HepG2 (cell line): ENCODE measurements around the gene FILIP1. TPM values are rescaled to one million over a fixed set of nuclear protein-coding genes. Genes with fewer than 3 reads are reported as not detected.

ENCODE experiments used
- ATAC-seq: fragments of 200-7000 bp; cut with Tn5 transposase; 3 replicates; pipeline ENCODE4 v1.9.1; 2020; ENCODE audit warnings: mild to moderate bottlenecking, moderate library complexity
- BruUV-seq: library from RNA; stranded (reverse); fragments of 400-500 nt; replicated peaks from 2 replicates; lab custom pipeline; 2021; lab: Mats Ljungman, UMichigan
- CTCF ChIA-PET: fragments of 300-600 bp; formaldehyde crosslinking; extraction: SDS; loops from one replicate; lab custom pipeline; 2021; ENCODE audit warnings: low total read pairs, inconsistent platforms, low intra/inter-chr PET ratio; lab: Yijun Ruan, JAX
- POLR2A ChIA-PET: fragments of 350-600 bp; sonication (Branson Sonifier 250); formaldehyde crosslinking; loops from one replicate; lab custom pipeline; 2020; ENCODE audit warnings: antibody characterized with exemption, inconsistent platforms; lab: Yijun Ruan, JAX
- DNase-seq: peaks from one replicate; pipeline ENCODE4 v3.0.0-alpha.2; 2015; ENCODE audit warnings: low spot score
- FAIRE-seq: peaks from 3 replicates; lab custom pipeline; 2011; peaks lifted over from hg19 to GRCh38; lab: Jason Lieb, UNC
- H2AFZ ChIP-seq: one replicate; pipeline ENCODE4 v1.6.1; 2011; ENCODE audit warnings: low read length, inconsistent platforms
- H3K27ac ChIP-seq: fragments of 300-600 bp; 3 replicates; pipeline ENCODE4 v1.8.0; 2011; ENCODE audit warnings: mixed run types, mild to moderate bottlenecking, mixed read lengths, low read length, inconsistent platforms; ENCODE audit not compliant: insufficient read depth; ENCODE audit errors: extremely low read length
- H3K27me3 ChIP-seq, 2 experiments: fragments of 200-600 bp in 1 of 2; 2 replicates in 1 of 2; 3 replicates in 1 of 2; pipeline versions ENCODE4 v1.6.0 to v1.8.0; 2011; ENCODE audit warnings: low read length in 2 of 2, mild to moderate bottlenecking in 2 of 2, moderate library complexity in 2 of 2, inconsistent platforms in 1 of 2; ENCODE audit not compliant: insufficient read depth in 2 of 2, control insufficient read depth in 1 of 2
- H3K36me3 ChIP-seq, 2 experiments: fragments of 200-600 bp in 1 of 2; replicated peaks in 1 of 2; 2 replicates in 1 of 2; 3 replicates in 1 of 2; pipeline versions ENCODE4 v1.5.1 to v1.8.0; 2011; ENCODE audit warnings: low read length in 2 of 2, inconsistent platforms in 1 of 2; ENCODE audit not compliant: insufficient read depth in 2 of 2, control insufficient read depth in 1 of 2
- H3K4me1 ChIP-seq: 2 replicates; pipeline ENCODE4 v1.5.1; 2012; ENCODE audit warnings: low read length, inconsistent platforms; ENCODE audit not compliant: insufficient read depth
- H3K4me2 ChIP-seq: 2 replicates; pipeline ENCODE4 v1.6.0; 2011; ENCODE audit warnings: low read depth, low read length, inconsistent platforms
- H3K4me3 ChIP-seq, 3 experiments: fragments of 200-600 bp in 1 of 3; sonication (generic), shearing (Covaris generic) in 1 of 3; replicated peaks in 1 of 3; 2 replicates each; pipeline ENCODE4 v1.5.1; 2011 to 2016; ENCODE audit warnings: low read length in 3 of 3, inconsistent platforms in 2 of 3, low read depth in 2 of 3, mild to moderate bottlenecking in 2 of 3, control low read depth in 1 of 3, mixed read lengths in 1 of 3; ENCODE audit not compliant: insufficient read depth in 1 of 3
- H3K79me2 ChIP-seq: one replicate; pipeline ENCODE4 v1.6.1; 2011; ENCODE audit warnings: low read length, inconsistent platforms; ENCODE audit not compliant: insufficient read depth
- H3K9ac ChIP-seq: 2 replicates; pipeline ENCODE4 v1.6.0; 2011; ENCODE audit warnings: mild to moderate bottlenecking, low read depth, low read length, inconsistent platforms; ENCODE audit not compliant: insufficient read depth
- H3K9me3 ChIP-seq: 2 replicates; pipeline ENCODE4 v1.5.1; 2012; ENCODE audit warnings: mild to moderate bottlenecking, low read length
- H4K20me1 ChIP-seq: 2 replicates; pipeline ENCODE4 v1.6.0; 2011; ENCODE audit warnings: inconsistent platforms, mild to moderate bottlenecking, low read length, moderate library complexity; ENCODE audit not compliant: insufficient read depth
- ATF7 ChIP-seq, 2 experiments: fragments of 450-650 bp in 1 of 2; sonication (generic) in 1 of 2; formaldehyde crosslinking in 1 of 2; IDR thresholded peaks; 2 replicates each; pipeline versions ENCODE4 v1.4.0 to v1.6.1; 2016 to 2020; ENCODE audit warnings: antibody characterized with exemption in 1 of 2, mild to moderate bottlenecking in 1 of 2, missing genetic modification reagents in 1 of 2
- MED13 ChIP-seq: sonication (generic); formaldehyde crosslinking; IDR thresholded peaks from 2 replicates; pipeline ENCODE4 v1.5.0; 2020; ENCODE audit warnings: missing genetic modification reagents
- NFIC ChIP-seq: IDR thresholded peaks from 2 replicates; pipeline ENCODE4 v1.6.1; 2012; ENCODE audit warnings: mild to moderate bottlenecking, low read length, inconsistent platforms
- TCF7 ChIP-seq: sonication (generic); IDR thresholded peaks from 2 replicates; pipeline ENCODE4 v1.6.1; 2016; ENCODE audit warnings: antibody characterized with exemption, low read depth
- ZMYM3 ChIP-seq: sonication (generic); formaldehyde crosslinking; IDR thresholded peaks from 2 replicates; pipeline ENCODE4 v1.5.1; 2020; ENCODE audit warnings: mild to moderate bottlenecking, missing genetic modification reagents
- ZNF3 ChIP-seq: IDR thresholded peaks from 2 replicates; pipeline ENCODE4 v1.7.0; 2017; ENCODE audit warnings: inconsistent platforms
- ZNF326 ChIP-seq: sonication (generic); formaldehyde crosslinking; IDR thresholded peaks from 2 replicates; pipeline ENCODE4 v1.4.0; 2020; ENCODE audit warnings: missing genetic modification reagents, borderline replicate concordance
- ZNF501 ChIP-seq: sonication (generic); formaldehyde crosslinking; IDR thresholded peaks from 2 replicates; pipeline ENCODE4 v1.5.1; 2020; ENCODE audit warnings: mild to moderate bottlenecking, moderate library complexity, missing genetic modification reagents
- ZNF776 ChIP-seq: sonication (generic); formaldehyde crosslinking; IDR thresholded peaks from 2 replicates; pipeline ENCODE4 v1.4.0; 2020; ENCODE audit warnings: mild to moderate bottlenecking, missing genetic modification reagents
- WGBS: methylation state at CpG from one replicate; pipeline ENCODE4 v1.1.6; 2017; ENCODE audit warnings: low lambda C conversion rate; 5-methylcytosine and 5-hydroxymethylcytosine counted together
- in situ Hi-C: cut with HindIII; loops from 2 replicates; pipeline ENCODE4 v1.10.0; 2017; ENCODE audit warnings: low pct_unique_long_range_greater_than_20kb; ENCODE audit not compliant: extremely low pct_ligation_motif_present
- intact Hi-C: fragments of 100-400 bp; cut with micrococcal nuclease; formaldehyde crosslinking; loops from one replicate; pipeline ENCODE4 v1.10.0; 2022; ENCODE audit not compliant: unreplicated experiment
- polyA plus RNA-seq, 8 experiments: library from polyadenylated mRNA; depleted of rRNA in 3 of 8; stranded (reverse) in 7 of 8; unstranded in 1 of 8; fragments of >200 nt; fragmentation: Illumina TruSeq in 4 of 8; extraction: Trizol in 4 of 8; gene quantifications; 2 replicates each; pipeline versions ENCODE4 v1.2.1 to v1.2.3, GENCODE V29; 2011 to 2016; ENCODE audit warnings: low read depth in 4 of 8, missing spikeins in 1 of 8, mixed read lengths in 1 of 8; ENCODE audit not compliant: insufficient read depth in 1 of 8
- total RNA-seq, 5 experiments: library from RNA; depleted of rRNA; stranded (reverse); fragments of >200 nt; fragmentation: Illumina TruSeq; extraction: Trizol; gene quantifications; 2 replicates each; pipeline ENCODE4 v1.2.3, GENCODE V29; 2016; ENCODE audit warnings: low read depth in 1 of 5

FILIP1 gene
- total and polyA plus RNA-seq, 2 of the 13 experiments (the other 11 are each of a cell fraction or from before 2014, with no cell fraction given) = not detected

DNA sequence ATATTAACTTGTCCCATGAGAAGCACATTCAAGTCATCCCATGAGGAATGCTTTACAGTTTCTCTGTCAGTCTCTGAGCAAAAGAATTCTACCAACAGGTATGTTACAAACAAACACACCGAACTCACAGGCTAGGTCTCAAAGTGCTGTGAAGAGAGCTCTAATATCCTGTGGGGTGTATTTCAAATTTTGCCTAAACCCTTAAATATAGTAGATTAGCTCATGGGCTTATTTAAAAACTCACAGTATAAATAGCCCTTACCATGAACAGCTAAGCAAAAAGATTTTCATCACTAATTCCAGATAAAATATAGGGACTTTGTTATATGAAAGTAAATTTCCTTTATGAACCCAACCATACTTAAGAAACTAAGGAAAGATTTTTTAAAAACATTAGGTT, 77.8 kb downstream of the FILIP1 start:
- in situ Hi-C loops (no loop called here), intact Hi-C loops (no loop called here)
- ChIA-PET CTCF (no interaction called here), POLR2A (no interaction called here)
- Histone ChIP-seq H3K9me3 (no peaks in the 10 kb centered on the region), H3K27ac (no peak overlapping the region), H3K4me1 (no peaks in the 10 kb centered on the region), H2AFZ (no peak overlapping the region), H3K4me2 (no peak overlapping the region), H3K27me3 (no peaks in the 10 kb centered on the region; a peak in 1 of 5 replicates), H3K9ac (no peak overlapping the region), H4K20me1 (no peaks in the 10 kb centered on the region), H3K4me3 (no peak overlapping the region), H3K79me2 (no peaks in the 10 kb centered on the region), H3K36me3 (no peaks in the 10 kb centered on the region)
- no TSS peak for BruUV-seq
- no peak for TF ChIP-seq NFIC
- no peak for TF ChIP-seq ZNF326
- no peak for TF ChIP-seq ZNF776 (CRISPR knock-in tag)
- no peak for TF ChIP-seq TCF7
- no peak for TF ChIP-seq MED13 (CRISPR knock-in tag)
- FAIRE-seq = no peak
- ATAC-seq = no peak
- 0% methylated on average over 1 of the region's 1 CpG for WGBS
- no peak for DNase-seq

DNA sequence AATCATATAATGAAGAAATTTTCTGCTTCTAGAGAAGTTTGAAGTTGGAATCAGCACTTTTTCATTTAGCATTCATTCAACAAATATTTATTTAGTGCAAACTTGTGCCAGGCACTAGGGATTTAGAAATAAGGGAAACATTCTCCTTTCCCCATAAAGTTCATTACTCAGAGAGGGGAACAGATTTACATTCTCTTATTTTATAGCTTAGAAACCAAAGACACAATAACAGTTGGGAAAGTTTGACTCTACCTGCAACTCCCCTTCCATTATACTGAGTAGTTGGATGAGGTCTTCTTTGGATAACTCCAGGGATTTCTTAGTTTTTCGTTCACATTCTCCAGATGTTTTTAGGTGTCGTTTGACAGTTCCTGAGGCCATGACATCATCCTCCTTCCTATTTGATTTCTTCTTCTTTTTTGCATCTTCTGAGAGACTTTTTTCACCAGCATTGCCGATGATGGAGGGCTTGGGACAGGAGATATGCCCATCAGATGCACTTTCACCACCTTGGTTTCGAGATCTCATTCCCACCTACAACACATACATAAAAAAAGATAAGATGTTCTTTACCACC, 79.1 kb downstream of the FILIP1 start:
- H3K9me3 ChIP-seq = no peaks in the 10 kb centered on the region
- 3% methylated on average over 4 of the region's 4 CpGs for WGBS
- no peak overlapping the region for H3K27ac ChIP-seq
- H4K20me1 ChIP-seq = no peaks in the 10 kb centered on the region
- TF ChIP-seq TCF7 (no peak), ATF7 (IDR thresholded peaks at IDR 0.05) (peak; percentile 78), ATF7 (CRISPR knock-in tag; IDR thresholded peaks at IDR 0.05) (no peak), ZNF3 (CRISPR knock-in tag) (no peak), ZNF501 (CRISPR knock-in tag) (no peak), ZMYM3 (no peak)
- TF ChIP-seq, all 625 proteins: peak for 1
- H3K4me3 ChIP-seq = no peak overlapping the region
- no peak overlapping the region for H3K4me2 ChIP-seq
- ATAC-seq (no peak), DNase-seq (no peak), FAIRE-seq (no peak)
- no peak overlapping the region for H2AFZ ChIP-seq
- no peaks in the 10 kb centered on the region for H3K79me2 ChIP-seq
- H3K4me1 ChIP-seq = no peaks in the 10 kb centered on the region
- no peaks in the 10 kb centered on the region for H3K36me3 ChIP-seq
- CTCF ChIA-PET = no interaction called here
- POLR2A ChIA-PET = no interaction called here
- no peaks in the 10 kb centered on the region; a peak in 1 of 5 replicates for H3K27me3 ChIP-seq
- in situ Hi-C loops (no loop called here), intact Hi-C loops (no loop called here)
- no peak overlapping the region for H3K9ac ChIP-seq
- no TSS peak for BruUV-seq
